HG02642 (cell line): ENCODE results near the gene CSRNP3.

Experiments
- ATAC-seq: cut with Tn5 transposase; IDR thresholded peaks from one replicate; pipeline ENCODE4 v1.9.1; 2021; ENCODE audit warnings: mild to moderate bottlenecking; ENCODE audit not compliant: unreplicated experiment, poor library complexity

The CSRNP3 gene

GRCh38 chr2:165666605-165667004, 197.1 kb downstream of the CSRNP3 start:
- no peak for ATAC-seq

DNA sequence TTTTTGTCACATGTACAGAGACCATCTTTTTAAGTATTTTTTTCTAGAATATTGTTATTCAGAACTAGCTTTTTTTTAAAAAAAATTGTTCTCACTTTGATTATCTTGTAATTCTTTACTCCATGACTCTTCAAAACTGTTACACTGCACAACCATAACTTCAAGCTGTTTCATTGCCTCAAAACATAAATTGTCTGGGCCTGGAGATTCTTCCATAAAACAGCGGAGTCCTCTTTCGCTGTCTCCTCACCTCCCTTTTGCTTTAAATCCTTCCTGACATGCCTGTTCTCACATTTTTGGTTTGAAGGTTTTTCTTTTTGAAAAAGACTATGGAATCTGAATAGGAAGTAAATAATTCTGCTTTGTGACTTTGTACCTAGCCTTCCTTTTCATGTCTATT, 197.9 kb downstream of the CSRNP3 start:
- ATAC-seq = no peak

DNA sequence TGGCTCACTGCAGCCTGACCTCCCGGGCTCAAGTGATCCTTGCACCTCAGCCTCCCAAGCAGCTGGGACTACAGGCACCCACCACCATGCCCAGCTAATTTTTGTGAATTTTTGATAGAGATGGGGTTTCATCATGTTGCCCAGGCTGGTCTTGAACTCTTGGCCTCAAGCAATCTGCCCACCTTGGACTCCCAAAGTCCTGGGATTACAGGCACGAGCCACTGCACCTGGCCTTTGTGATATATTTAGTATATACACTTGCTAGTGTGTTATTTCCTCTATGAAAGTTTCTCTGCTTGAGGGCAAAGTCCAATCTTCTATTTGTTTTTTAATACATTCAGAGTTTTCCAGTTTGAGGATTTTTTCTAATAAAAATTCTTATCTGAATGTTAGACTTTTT, 205.3 kb downstream of the CSRNP3 start:
- no peak for ATAC-seq

- no peak for ATAC-seq
These were observed 206.1 kb downstream of the CSRNP3 start for GRCh38 chr2:165675551-165675968.

DNA sequence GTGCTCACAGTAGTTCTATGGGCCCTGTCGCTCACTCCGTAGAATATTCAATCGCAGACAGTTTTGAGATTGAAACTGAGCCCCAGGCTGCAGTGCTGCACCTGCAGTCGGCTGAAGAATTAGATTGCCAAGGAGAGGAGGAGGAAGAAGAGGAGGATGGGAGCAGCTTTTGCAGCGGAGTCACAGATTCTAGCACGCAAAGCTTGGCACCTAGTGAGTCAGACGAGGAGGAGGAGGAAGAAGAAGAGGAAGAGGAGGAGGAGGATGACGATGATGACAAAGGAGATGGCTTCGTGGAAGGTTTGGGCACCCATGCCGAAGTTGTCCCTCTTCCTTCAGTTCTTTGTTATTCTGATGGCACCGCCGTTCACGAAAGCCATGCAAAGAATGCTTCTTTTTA, 209.4 kb downstream of the CSRNP3 start:
- ATAC-seq = no peak

- no peak for ATAC-seq
These were observed 210.1 kb downstream of the CSRNP3 start for GRCh38 chr2:165679621-165680020.

GRCh38 chr2:165681841-165682240, 212.3 kb downstream of the CSRNP3 start:
- no peak for ATAC-seq

- ATAC-seq = no peak
These were observed 213.0 kb downstream of the CSRNP3 start for GRCh38 chr2:165682546-165682945.

- ATAC-seq = no peak
These were observed 217.3 kb downstream of the CSRNP3 start for GRCh38 chr2:165686800-165687199.

DNA sequence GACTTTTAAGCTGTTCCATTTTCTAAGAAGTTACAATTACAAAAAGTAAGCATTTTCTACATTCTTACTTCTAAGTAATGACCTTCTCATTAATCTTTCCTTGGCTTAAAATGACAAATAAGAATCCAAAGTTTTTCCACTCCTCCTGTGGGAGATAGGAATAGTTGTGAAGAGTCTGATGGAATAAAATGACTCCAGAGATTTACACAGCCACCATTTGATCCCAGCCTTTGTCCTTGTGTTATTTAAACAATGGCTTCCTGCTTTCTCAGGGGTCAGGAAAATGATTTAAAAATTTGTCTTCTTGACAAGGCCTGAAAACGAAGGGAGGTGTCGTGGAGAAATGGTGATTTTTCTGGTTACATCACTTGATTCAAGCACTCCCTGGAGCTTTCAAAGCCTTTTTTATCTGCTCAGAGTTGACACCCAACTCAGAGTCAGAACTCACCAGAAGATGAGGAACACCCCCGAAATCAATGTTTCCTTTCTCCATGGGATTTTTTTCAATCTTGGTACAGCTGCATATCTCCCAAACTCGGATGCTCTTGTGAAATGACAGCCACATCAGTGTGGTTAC, 218.0 kb downstream of the CSRNP3 start:
- no peak for ATAC-seq

DNA sequence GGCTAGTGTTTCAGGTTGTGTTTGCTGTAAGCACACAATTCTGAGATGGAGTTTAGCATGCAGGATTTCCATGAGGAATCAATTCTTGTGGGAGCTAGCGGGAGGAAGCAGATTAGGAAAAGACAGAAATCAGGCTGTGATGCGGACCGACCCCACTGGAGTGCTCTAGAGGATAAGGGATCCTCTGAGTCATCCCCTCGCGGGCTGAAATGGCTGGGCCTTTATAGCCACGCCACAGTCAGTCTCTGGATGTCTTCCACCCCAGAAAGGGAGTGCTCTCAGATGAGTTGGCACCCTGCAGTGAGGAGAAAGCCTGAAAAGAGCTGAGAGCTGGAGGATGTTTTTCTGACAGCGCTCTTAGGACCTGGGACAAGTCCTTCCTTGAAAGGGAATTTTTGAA, 222.1 kb downstream of the CSRNP3 start:
- no peak for ATAC-seq

GRCh38 chr2:165692906-165693305, 223.4 kb downstream of the CSRNP3 start:
- ATAC-seq = no peak

DNA sequence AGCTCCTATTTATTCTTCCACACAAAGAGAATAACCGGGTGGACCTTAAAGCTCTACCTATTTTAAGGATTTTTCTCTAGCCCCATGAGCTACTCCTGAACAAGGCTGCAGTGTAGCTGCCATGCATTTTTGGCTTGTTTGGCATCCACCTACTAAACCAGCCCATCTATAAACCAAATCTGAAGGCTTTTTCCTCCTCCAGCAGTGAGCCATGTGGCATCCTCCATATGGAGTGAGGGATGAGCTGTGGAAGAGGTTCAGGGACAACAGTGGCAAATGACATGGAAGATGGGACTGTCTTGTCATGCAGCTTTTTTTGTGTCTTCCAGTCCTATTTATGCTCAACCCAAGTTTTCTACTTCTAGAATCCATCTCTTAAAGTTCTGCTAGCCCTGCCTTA, 224.3 kb downstream of the CSRNP3 start:
- ATAC-seq = no peak

GRCh38 chr2:165697748-165698443, 228.4 kb downstream of the CSRNP3 start:
- ATAC-seq = no peak

GRCh38 chr2:165698444-165698884, 229.0 kb downstream of the CSRNP3 start:
- ATAC-seq = peak; percentile 80

DNA sequence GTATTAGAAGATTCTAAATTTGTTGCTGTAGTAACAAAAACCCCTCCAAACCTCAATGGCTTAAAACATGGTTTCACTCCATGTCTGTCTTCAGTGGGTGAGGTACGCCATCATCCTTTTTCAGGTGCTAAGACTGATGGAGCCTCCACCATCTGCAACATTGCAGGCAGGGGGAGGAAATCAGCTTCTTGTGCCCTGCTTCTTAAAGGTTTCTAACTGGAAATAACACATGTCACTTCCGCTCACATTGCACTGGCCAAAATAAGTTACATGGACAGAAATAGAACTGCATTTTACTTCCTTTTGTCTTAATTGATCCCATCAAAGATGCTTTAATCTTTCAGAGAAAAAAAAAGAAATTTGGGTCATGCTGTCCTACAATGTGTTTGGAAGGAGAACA, 230.4 kb downstream of the CSRNP3 start:
- no peak for ATAC-seq

- no peak for ATAC-seq
These were observed 231.0 kb downstream of the CSRNP3 start for GRCh38 chr2:165700531-165700930.

GRCh38 chr2:165701147-165701546, 231.6 kb downstream of the CSRNP3 start:
- ATAC-seq = no peak

DNA sequence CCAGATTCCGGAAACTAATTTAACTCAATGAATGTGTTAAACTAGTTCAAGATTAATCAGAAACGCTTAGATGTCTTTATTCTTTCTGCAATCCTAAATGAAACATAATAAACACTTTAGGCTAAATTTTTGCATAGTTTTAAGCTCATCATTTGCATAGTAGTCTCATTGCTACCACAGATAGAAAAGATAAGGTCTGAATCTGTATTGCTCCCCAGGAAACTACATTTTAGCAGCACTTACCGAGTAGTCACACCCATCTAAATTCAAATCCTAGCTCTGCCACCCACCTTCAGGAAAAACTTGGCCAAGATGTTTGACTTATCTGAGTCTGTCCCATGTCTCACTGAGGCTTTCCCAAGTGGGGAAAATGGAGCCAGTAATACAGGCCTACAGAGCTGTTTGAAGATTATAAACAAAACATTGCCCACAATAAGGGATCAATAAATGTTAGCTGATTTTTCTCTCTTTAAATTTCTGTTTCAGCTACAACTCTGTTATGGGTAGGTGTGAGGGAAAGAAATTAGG, 237.5 kb downstream of the CSRNP3 start:
- no peak for ATAC-seq

DNA sequence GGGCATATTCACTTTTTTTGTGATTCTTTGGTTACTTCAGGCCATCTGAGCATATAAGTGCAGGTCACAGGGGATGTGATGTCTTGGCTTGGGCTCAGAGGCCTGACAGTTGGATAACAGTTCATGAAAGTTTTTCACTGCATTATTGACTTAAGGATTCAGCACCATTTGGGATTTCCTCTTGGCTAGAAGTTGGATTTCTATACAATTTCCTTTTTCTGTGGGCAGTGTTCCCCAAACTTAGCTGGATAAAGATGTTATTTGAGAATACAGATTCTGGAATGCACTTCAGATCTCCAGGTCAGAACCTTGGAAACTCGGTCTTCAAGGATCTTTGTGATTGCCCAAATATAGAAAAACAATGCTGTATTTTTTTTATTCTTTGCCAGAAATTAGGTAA, 246.6 kb downstream of the CSRNP3 start:
- ATAC-seq = no peak

DNA sequence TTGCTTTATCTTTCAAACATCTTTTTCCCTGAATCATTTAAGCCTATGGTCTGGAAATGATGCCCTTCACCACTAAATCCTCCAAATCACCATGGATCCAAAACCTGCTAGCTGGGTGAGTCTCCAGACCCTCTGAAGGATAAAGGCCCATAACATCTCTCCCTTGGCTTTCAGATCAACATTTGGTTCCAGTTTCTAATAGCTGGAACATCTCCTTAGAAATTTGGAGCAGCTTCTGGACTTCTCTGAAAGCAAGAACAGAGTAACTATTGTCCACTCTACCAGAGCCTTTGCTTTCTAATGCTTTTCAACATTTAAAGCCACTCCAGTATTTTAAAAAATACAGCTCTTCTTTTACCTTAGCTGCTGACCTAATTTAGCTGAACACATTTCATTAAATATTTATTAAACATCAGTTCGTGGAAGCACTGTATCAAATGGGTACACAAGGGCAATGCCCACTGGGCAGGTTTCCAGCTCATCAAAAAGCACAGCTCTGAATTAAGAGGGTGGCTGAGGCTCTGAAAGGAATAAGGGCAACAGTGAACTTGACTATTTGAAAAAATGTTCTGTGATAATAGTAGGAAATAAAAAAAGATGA, 249.2 kb downstream of the CSRNP3 start:
- ATAC-seq = no peak

DNA sequence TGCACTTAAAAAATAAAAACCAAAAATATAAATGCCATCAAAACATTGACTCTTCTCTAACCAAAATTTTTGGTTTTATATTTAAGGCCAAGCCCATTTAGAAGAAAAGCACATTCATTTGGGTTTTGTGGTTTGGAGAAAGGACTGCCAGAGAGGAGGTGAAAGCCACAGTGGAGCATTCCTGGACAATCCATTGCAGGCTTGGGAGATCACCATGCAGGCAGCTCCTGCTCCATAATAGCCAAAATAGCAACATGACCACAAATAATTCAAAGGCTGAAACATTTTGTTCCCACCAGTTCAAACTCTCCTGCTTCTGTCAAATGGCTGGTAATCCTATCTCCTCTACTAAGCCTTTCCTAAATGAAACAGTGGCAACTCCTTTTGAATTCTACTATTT, 251.0 kb downstream of the CSRNP3 start:
- ATAC-seq = no peak
